Psoas muscle (tissue), 8 donors: Measurements from ENCODE around the gene OR4E1. TPM values are rescaled to one million over a fixed set of nuclear protein-coding genes. Genes with fewer than 3 reads are reported as not detected.

ENCODE experiments used
- ATAC-seq, 4 donors: fragments of 200-7000 bp; cut with Tn5 transposase; one replicate each; pipeline ENCODE4 v1.9.1; 2020; ENCODE audit warnings: moderate library complexity in 3 of 4, mild to moderate bottlenecking in 2 of 4
- DNase-seq, 2 donors: peaks; one replicate each; pipeline ENCODE4 v3.0.0-alpha.2; 2020
- H3K27ac ChIP-seq: fragments of 200-600 bp; one replicate; pipeline ENCODE4 v1.8.0; 2022
- H3K27me3 ChIP-seq, 3 donors: fragments of 200-600 bp in 1 of 3; one replicate each; pipeline versions ENCODE4 v1.6.1 to v1.8.0; 2013 to 2022; ENCODE audit warnings: low read length in 2 of 3, mild to moderate bottlenecking in 2 of 3, moderate library complexity in 1 of 3; ENCODE audit not compliant: insufficient read depth in 3 of 3
- H3K36me3 ChIP-seq, 2 donors: fragments of 200-600 bp in 1 of 2; one replicate each; pipeline versions ENCODE4 v1.6.1 to v1.8.0; 2013 to 2022; ENCODE audit warnings: low read depth in 1 of 2, mild to moderate bottlenecking in 1 of 2, moderate library complexity in 1 of 2; ENCODE audit not compliant: insufficient read depth in 1 of 2
- H3K4me1 ChIP-seq: fragments of 200-600 bp; one replicate; pipeline ENCODE4 v1.8.0; 2022
- H3K4me3 ChIP-seq: fragments of 200-600 bp; one replicate; pipeline ENCODE4 v1.8.0; 2022; ENCODE audit warnings: mild to moderate bottlenecking
- H3K9me3 ChIP-seq: fragments of 200-600 bp; one replicate; pipeline ENCODE4 v1.8.0; 2022
- WGBS, 3 donors: extraction: QIAGEN DNeasy Blood & Tissue Kit; methylation state at CpG; one replicate each; pipeline versions ENCODE4 v1.1.6 to v1.1.7; 2013; 5-methylcytosine and 5-hydroxymethylcytosine counted together
- intact Hi-C, 2 donors: fragments of 100-400 bp; cut with DNase I; formaldehyde crosslinking; loops; one replicate each; pipeline versions ENCODE4 v1.11.0 to v1.14.2; 2022
- polyA plus RNA-seq, 3 donors: library from polyadenylated mRNA; stranded (reverse); fragments of 200-250 nt; gene quantifications; one replicate each; pipeline ENCODE4 v1.2.3, GENCODE V29; 2013
- total RNA-seq, 4 donors: library from RNA; stranded (reverse); fragmentation: NEBNext Ultra II Directional in 2 of 4; extraction: Animal tissue kit (Norgen Biotek cat#: 25700) in 2 of 4; gene quantifications; one replicate each; pipeline versions ENCODE4 v1.2.1 to v1.2.4, GENCODE V29; 2021 to 2023
- TF ChIP-seq, protein P1 (sequence below): fragments of 200-600 bp; IDR thresholded peaks from one replicate; pipeline ENCODE4 v1.8.0; 2022; ENCODE audit warnings: antibody characterized with exemption
- donor health status: healthy with polysubstance abuse.
- donor health status: DM: no; HTN: no; CAD: no; lungs with moderate emphysema.
- donor health status: Bipolar disorder and iron deficiency.
- donor health status: healthy.
- donor health status: DM: yes; HTN: yes; CAD: no.
- donor health status: DM: no; HTN: no; CAD: no.
- donor health status: DM: no; HTN: no; CAD: no.
- donor health status: DM: yes; HTN: yes; CAD: no.

The OR4E1 gene
- total and polyA plus RNA-seq, 7 donors: not detected

DNA sequence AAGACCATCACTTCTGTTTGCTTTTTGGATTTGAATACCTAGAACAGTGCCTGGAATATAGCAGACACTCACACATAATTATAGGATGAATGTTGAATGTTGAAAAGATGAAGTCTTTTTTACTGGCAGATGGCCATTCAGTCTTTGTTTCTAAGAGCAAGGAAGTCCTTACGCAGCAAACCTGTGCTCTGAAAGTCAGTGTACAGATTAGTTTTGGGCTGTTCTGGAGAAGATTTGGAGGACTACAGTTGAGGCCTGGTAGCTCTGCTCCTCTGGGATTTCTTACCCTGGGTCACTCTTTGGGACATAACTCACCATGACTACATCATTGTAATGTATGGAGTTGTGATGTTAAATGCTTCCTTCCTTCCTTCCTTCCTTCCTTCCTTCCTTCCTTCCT, 16.6 kb downstream of the OR4E1 start:
- no peak for DNase-seq
- 36 to 85% (median 48%) methylated on average over 1 of the region's 1 CpG for WGBS, 3 donors
- Histone ChIP-seq H3K27ac (no peak overlapping the region), H3K9me3 (no peaks in the 10 kb centered on the region), H3K4me1 (no peaks in the 10 kb centered on the region), H3K4me3 (no peak overlapping the region), H3K27me3 (no peaks in the 10 kb centered on the region), H3K36me3 (no peaks in the 10 kb centered on the region)
- intact Hi-C loops: no loop called here
- no peak for ATAC-seq
- TF ChIP-seq, protein P1, sequence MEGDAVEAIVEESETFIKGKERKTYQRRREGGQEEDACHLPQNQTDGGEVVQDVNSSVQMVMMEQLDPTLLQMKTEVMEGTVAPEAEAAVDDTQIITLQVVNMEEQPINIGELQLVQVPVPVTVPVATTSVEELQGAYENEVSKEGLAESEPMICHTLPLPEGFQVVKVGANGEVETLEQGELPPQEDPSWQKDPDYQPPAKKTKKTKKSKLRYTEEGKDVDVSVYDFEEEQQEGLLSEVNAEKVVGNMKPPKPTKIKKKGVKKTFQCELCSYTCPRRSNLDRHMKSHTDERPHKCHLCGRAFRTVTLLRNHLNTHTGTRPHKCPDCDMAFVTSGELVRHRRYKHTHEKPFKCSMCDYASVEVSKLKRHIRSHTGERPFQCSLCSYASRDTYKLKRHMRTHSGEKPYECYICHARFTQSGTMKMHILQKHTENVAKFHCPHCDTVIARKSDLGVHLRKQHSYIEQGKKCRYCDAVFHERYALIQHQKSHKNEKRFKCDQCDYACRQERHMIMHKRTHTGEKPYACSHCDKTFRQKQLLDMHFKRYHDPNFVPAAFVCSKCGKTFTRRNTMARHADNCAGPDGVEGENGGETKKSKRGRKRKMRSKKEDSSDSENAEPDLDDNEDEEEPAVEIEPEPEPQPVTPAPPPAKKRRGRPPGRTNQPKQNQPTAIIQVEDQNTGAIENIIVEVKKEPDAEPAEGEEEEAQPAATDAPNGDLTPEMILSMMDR: no peak

DNA sequence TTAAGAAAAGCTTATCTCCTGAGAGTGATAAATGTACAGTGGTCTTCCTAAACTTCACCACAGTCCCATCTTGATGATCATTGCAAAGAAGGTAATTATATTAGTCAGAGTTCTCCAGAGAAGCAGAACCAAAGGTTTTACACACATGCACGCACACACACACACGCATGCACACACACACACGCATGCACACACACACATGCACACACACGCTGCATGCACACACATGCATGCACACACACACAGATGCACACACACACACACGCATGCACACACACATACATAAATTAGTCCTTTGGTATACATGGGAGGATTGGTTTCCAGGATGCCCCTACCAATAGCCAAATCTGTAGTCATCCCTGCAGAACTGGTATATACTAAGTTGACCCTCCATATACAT, 19.4 kb downstream of the OR4E1 start:
- Histone ChIP-seq H3K4me1 (no peaks in the 10 kb centered on the region), H3K27ac (no peak overlapping the region), H3K27me3 (no peaks in the 10 kb centered on the region), H3K4me3 (no peak overlapping the region), H3K36me3 (no peaks in the 10 kb centered on the region), H3K9me3 (no peaks in the 10 kb centered on the region)
- intact Hi-C loops: no loop called here
- ATAC-seq: no peak
- WGBS, 3 donors: 88 to 94% (median 90%) methylated on average over 5 of the region's 5 CpGs
- TF ChIP-seq, protein P1: no peak
- no peak for DNase-seq

DNA sequence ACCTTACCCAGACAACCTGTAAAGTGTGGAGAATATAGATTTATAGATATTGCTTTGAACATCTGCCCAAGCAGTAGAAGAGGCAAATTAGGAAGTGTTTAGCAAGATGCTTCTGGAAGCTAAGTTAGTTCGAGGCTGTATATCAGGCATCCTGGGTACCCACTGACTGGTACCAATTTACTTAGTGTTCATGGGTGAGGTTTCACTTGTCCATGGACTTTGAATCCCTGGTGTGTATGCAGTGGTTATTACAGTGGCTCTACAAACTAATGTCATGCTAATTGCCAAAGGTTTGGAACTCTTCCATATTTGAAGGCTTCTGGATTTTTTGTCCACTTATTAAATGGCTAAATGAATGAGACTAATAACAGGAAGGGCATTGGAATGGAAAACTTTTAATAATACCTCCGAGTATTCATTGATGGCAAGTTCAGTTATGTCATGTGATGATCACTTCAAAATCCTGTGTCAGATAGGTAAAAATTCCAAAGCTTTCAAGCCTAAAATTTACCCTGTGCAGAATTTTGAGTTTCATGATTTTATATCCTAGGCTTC, 20.2 kb downstream of the OR4E1 start, which contains the start of gene OR4E2:
OR4E2 (plus strand) TSS at position 505 of the 555 bp plus-strand sequence. CDS start 11,248 bp downstream, outside the sequence.
- Histone ChIP-seq H3K27ac (no peak within 1 kb of the TSS), H3K27me3 (no peaks in the 10 kb centered on the region), H3K4me3 (no peak within 1 kb of the TSS), H3K36me3 (no peaks in the 10 kb centered on the region), H3K4me1 (no peaks in the 10 kb centered on the region), H3K9me3 (no peaks in the 10 kb centered on the region)
- DNase-seq: no peak
- TF ChIP-seq, protein P1: no peak
- no peak for ATAC-seq
- 63 to 74% (median 72%) methylated on average over 2 of the region's 2 CpGs for WGBS, 3 donors
- intact Hi-C loops: no loop called here

DNA sequence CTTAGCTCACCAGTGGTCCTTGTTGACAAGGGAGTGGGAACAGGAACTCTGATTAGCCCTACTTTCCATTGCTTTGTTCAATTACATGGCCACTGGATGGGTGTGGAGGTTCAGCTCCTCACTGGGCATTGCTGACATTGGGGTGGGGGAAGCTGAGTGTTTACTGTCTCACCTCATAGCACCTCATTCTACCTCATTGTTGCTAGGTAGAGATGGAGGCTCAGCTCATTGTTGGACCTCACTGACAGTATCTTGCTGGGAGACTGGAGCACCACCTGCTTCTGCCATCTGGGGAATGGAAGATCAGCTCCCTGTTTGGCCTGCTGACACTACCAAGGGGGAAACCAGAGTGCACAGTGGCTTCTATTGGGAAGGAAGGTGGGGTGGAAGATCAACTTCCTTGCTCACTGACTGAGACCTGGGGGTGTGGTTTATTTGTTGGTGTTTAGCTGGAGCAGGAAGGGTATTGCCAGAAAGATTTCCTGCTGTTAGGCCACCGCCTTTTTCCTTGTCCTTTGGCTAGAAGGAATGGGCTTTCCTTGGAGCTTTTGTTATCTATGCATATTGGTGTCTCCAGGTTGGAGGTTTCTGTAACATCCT, 21.3 kb downstream of the OR4E1 start:
- ATAC-seq: no peak
- intact Hi-C loops: no loop called here
- H3K4me1 ChIP-seq: no peaks in the 10 kb centered on the region
- H3K27ac ChIP-seq: no peak overlapping the region
- no peak for DNase-seq
- H3K9me3 ChIP-seq: no peaks in the 10 kb centered on the region
- WGBS, 3 donors: 29 to 48% (median 39%) methylated on average over 1 of the region's 1 CpG
- H3K4me3 ChIP-seq: no peak overlapping the region
- no peaks in the 10 kb centered on the region for H3K36me3 ChIP-seq
- TF ChIP-seq, protein P1: no peak
- no peaks in the 10 kb centered on the region for H3K27me3 ChIP-seq

DNA sequence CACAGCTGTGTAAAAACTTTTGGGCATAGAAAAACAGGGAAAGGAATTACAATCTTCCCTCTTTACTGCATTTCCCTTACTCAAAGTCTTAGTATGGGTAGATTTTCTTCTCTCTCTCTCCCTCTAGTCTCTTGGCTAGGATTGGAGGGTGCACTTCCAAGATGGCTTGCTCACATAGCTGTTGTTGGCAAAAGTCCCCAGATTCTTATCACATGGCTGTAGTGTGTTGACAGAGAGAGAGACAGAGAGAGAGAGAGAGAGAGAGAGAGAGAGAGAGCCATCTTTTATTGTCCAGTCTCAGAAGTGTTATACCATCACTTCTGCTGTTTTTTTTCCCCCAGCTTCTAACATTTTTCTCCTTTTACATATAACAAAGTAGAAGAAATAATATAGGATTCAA, 26.2 kb downstream of the OR4E1 start:
- DNase-seq (no peak), ATAC-seq (no peak)
- Histone ChIP-seq H3K9me3 (no peaks in the 10 kb centered on the region), H3K4me3 (no peak overlapping the region), H3K27me3 (no peaks in the 10 kb centered on the region), H3K36me3 (no peaks in the 10 kb centered on the region), H3K4me1 (no peaks in the 10 kb centered on the region), H3K27ac (no peak overlapping the region)
- intact Hi-C loops: no loop called here
- TF ChIP-seq, protein P1: no peak
